Hypothalamus (tissue), 51 donors: ENCODE measurements around the gene ADARB1.

Source experiments
- DNase-seq, 51 donors: peaks; one replicate each; lab custom pipeline; 2025; lab: John Stamatoyannopoulos, UW

The ADARB1 gene

GRCh38 chr21:45039317-45040156 is 34.8 kb upstream of the ADARB1 start:
- DNase-seq, result no peak

GRCh38 chr21:45040157-45040711 is 34.1 kb upstream of the ADARB1 start:
- no peak for DNase-seq

GRCh38 chr21:45040739-45041138 is 33.6 kb upstream of the ADARB1 start:
- no peak for DNase-seq

- DNase-seq, result peak in 1 of 51 donors; percentile 57
Observed at GRCh38 chr21:45041351-45041805, 33.0 kb upstream of the ADARB1 start.

GRCh38 chr21:45041984-45042663 is 32.3 kb upstream of the ADARB1 start:
- DNase-seq, result no peak

GRCh38 chr21:45042664-45043161 is 31.7 kb upstream of the ADARB1 start:
- DNase-seq, result no peak

- DNase-seq, result no peak
Observed at GRCh38 chr21:45043541-45044020, 30.8 kb upstream of the ADARB1 start.

- no peak for DNase-seq
Observed at GRCh38 chr21:45045481-45045880, 28.9 kb upstream of the ADARB1 start.

- DNase-seq, result no peak
Observed at GRCh38 chr21:45047257-45047656, 27.1 kb upstream of the ADARB1 start.

GRCh38 chr21:45048026-45048698 is 26.2 kb upstream of the ADARB1 start:
- no peak for DNase-seq

- DNase-seq, result no peak
Observed at GRCh38 chr21:45048968-45049367, 25.4 kb upstream of the ADARB1 start.

GRCh38 chr21:45049714-45050344 is 24.6 kb upstream of the ADARB1 start:
- no peak for DNase-seq

- DNase-seq, result no peak
Observed at GRCh38 chr21:45050345-45050796, 24.0 kb upstream of the ADARB1 start.

- no peak for DNase-seq
Observed at GRCh38 chr21:45050797-45051489, 23.4 kb upstream of the ADARB1 start.

GRCh38 chr21:45051580-45052434 is 22.6 kb upstream of the ADARB1 start:
- DNase-seq, result no peak

GRCh38 chr21:45052960-45053359 is 21.4 kb upstream of the ADARB1 start:
- no peak for DNase-seq

GRCh38 chr21:45053561-45054226 is 20.7 kb upstream of the ADARB1 start:
- DNase-seq, result no peak
